Measurements from ENCODE around the gene LKAAEAR1. TPM values are rescaled to one million over a fixed set of nuclear protein-coding genes. Genes with fewer than 3 reads are reported as not detected.

Gene LKAAEAR1
- total and polyA plus RNA-seq, 2 of the 13 experiments (the other 11 are each of a cell fraction or from before 2014, with no cell fraction given) = not detected

DNA sequence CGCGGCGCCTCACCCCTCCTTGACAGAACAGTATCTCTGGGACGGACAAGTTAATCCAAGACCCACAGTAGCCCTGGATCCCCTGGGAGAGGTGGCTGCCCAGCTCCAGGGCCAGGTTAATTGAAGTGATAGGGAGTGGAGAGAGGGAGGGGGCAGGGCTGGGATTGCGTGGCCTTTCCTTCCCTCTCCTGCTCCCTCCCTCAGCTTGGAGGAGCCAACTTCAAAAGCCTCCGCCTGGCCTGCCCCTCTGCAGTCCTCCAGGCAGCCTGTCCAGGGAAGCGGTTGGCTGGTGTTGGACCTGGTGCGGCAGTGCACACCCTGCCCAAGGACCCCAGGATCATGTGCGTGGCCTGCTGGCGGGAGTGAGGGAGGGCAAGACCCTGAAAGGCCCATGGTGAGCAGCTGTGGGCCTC is 48.3 kb downstream of the LKAAEAR1 start, which contains the start of gene C20orf204 (continued):
- TF ChIP-seq, protein P1, sequence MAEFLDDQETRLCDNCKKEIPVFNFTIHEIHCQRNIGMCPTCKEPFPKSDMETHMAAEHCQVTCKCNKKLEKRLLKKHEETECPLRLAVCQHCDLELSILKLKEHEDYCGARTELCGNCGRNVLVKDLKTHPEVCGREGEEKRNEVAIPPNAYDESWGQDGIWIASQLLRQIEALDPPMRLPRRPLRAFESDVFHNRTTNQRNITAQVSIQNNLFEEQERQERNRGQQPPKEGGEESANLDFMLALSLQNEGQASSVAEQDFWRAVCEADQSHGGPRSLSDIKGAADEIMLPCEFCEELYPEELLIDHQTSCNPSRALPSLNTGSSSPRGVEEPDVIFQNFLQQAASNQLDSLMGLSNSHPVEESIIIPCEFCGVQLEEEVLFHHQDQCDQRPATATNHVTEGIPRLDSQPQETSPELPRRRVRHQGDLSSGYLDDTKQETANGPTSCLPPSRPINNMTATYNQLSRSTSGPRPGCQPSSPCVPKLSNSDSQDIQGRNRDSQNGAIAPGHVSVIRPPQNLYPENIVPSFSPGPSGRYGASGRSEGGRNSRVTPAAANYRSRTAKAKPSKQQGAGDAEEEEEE (CRISPR knock-in tag; IDR thresholded peaks at IDR 0.05; ENCODE audit: borderline replicate concordance) = peak; percentile 93; the same call in 1 of the 2 replicates
- TF ChIP-seq SOX6 (IDR thresholded peaks at IDR 0.05) (no peak), SOX6 (CRISPR knock-in tag; IDR thresholded peaks at IDR 0.05) (peak; percentile 54), PHF5A (CRISPR knock-in tag; IDR thresholded peaks at IDR 0.05; ENCODE audit: low read depth, unreplicated experiment) (peak; percentile 86), GTF3A (CRISPR knock-in tag; conservative IDR thresholded peaks at IDR 0.05) (0 out of 2 replicates have a peak, but pooled peaks have one; percentile 53), ZFX (CRISPR knock-in tag; IDR thresholded peaks at IDR 0.05; ENCODE audit: low read depth) (peak; percentile 96), GZF1 (CRISPR knock-in tag; IDR thresholded peaks at IDR 0.05) (0 out of 2 replicates have a peak, but pooled peaks have one; percentile 13), KMT2A (CRISPR knock-in tag; IDR thresholded peaks at IDR 0.05) (peak; percentile 62), DMAP1 (CRISPR knock-in tag; IDR thresholded peaks at IDR 0.05) (peak; percentile 96), NONO (IDR thresholded peaks at IDR 0.05) (no peak), NONO (CRISPR knock-in tag; conservative IDR thresholded peaks at IDR 0.05) (peak; percentile 98), ISL2 (CRISPR knock-in tag; IDR thresholded peaks at IDR 0.05) (peak; percentile 42; the same call in 1 of the 2 replicates), MYC (CRISPR knock-in tag; IDR thresholded peaks at IDR 0.05; ENCODE audit: borderline replicate concordance) (peak; percentile 85), ZNF552 (CRISPR knock-in tag; IDR thresholded peaks at IDR 0.05; ENCODE audit: borderline replicate concordance) (no peak), ZNF557 (CRISPR knock-in tag; IDR thresholded peaks at IDR 0.05) (0 out of 2 replicates have a peak, but pooled peaks have one; percentile 36), MBD4 (IDR thresholded peaks at IDR 0.05; ENCODE audit: borderline replicate concordance, low read length) (no peak), SRF (IDR thresholded peaks at IDR 0.05; ENCODE audit: low read depth, low read length) (no peak), NCOA2 (CRISPR knock-in tag; IDR thresholded peaks at IDR 0.05) (peak; percentile 62; the same call in 1 of the 2 replicates), TCF12 (IDR thresholded peaks at IDR 0.05) (no peak), TCF12 (CRISPR knock-in tag; IDR thresholded peaks at IDR 0.05) (no peak; the same call in 1 of the 2 replicates), ZFAT (CRISPR knock-in tag; conservative IDR thresholded peaks at IDR 0.05) (no peak), U2AF2 (IDR thresholded peaks at IDR 0.05; ENCODE audit: low read depth, low read length) (no peak)
- TF ChIP-seq, protein P2, sequence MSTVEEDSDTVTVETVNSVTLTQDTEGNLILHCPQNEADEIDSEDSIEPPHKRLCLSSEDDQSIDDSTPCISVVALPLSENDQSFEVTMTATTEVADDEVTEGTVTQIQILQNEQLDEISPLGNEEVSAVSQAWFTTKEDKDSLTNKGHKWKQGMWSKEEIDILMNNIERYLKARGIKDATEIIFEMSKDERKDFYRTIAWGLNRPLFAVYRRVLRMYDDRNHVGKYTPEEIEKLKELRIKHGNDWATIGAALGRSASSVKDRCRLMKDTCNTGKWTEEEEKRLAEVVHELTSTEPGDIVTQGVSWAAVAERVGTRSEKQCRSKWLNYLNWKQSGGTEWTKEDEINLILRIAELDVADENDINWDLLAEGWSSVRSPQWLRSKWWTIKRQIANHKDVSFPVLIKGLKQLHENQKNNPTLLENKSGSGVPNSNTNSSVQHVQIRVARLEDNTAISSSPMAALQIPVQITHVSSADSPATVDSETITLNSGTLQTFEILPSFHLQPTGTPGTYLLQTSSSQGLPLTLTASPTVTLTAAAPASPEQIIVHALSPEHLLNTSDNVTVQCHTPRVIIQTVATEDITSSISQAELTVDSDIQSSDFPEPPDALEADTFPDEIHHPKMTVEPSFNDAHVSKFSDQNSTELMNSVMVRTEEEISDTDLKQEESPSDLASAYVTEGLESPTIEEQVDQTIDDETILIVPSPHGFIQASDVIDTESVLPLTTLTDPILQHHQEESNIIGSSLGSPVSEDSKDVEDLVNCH (CRISPR knock-in tag; IDR thresholded peaks at IDR 0.05) = peak; percentile 93
- TF ChIP-seq, protein P3, sequence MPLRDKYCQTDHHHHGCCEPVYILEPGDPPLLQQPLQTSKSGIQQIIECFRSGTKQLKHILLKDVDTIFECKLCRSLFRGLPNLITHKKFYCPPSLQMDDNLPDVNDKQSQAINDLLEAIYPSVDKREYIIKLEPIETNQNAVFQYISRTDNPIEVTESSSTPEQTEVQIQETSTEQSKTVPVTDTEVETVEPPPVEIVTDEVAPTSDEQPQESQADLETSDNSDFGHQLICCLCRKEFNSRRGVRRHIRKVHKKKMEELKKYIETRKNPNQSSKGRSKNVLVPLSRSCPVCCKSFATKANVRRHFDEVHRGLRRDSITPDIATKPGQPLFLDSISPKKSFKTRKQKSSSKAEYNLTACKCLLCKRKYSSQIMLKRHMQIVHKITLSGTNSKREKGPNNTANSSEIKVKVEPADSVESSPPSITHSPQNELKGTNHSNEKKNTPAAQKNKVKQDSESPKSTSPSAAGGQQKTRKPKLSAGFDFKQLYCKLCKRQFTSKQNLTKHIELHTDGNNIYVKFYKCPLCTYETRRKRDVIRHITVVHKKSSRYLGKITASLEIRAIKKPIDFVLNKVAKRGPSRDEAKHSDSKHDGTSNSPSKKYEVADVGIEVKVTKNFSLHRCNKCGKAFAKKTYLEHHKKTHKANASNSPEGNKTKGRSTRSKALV (CRISPR knock-in tag; IDR thresholded peaks at IDR 0.05) = peak; percentile 72; the same call in 1 of the 2 replicates
- TF ChIP-seq, protein P4, sequence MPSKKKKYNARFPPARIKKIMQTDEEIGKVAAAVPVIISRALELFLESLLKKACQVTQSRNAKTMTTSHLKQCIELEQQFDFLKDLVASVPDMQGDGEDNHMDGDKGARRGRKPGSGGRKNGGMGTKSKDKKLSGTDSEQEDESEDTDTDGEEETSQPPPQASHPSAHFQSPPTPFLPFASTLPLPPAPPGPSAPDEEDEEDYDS (CRISPR knock-in tag; IDR thresholded peaks at IDR 0.05) = peak; percentile 95

All from HepG2 (cell line).